GM12891 (cell line): Measurements from ENCODE around the gene BMPR2.

Source experiments
- POLR2A ChIP-seq: IDR thresholded peaks from 2 replicates; pipeline ENCODE4 v1.6.1; 2011; ENCODE audit warnings: low read depth, low read length, control low read depth
- TAF1 ChIP-seq: IDR thresholded peaks from 2 replicates; pipeline ENCODE4 v1.6.1; 2011; ENCODE audit warnings: low read depth, low read length, control low read depth

DNA sequence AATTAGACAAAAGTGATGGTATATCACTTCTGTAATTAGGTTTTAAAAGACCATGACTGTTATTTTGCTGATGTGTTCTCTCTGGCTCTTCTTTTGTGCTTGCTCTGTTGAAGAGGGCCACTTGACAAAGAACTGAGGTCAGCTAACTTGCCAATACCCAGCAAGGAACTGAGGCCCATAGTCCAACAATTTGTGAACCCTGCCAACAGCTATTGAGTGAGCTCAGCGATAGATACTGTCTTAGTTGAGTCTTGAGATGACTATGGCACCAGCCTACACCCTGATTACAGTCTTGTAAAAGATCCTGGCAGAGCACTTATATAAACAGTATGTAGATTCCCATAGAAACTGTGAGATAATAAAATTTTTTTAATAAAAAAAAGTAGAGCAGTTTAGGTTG is 103.0 kb downstream of the BMPR2 start:
- TF ChIP-seq TAF1: no peak
- no peak for TF ChIP-seq POLR2A
